H9 (cell line): ENCODE measurements around the gene HELT. TPM values are rescaled to one million over a fixed set of nuclear protein-coding genes. Genes with fewer than 3 reads are reported as not detected.

ENCODE experiments used
- DNase-seq: peaks from one replicate; pipeline ENCODE4 v3.0.0-alpha.2; 2017
- H2AFZ ChIP-seq: one replicate; pipeline ENCODE4 v1.6.1; 2013; ENCODE audit warnings: mild to moderate bottlenecking, low read length, control low read depth, moderate library complexity
- H2AK5ac ChIP-seq: 2 replicates; pipeline ENCODE4 v1.6.1; 2013; ENCODE audit warnings: low read length, control low read depth, mixed read lengths; ENCODE audit not compliant: insufficient read length
- H2BK120ac ChIP-seq: one replicate; pipeline ENCODE4 v1.6.1; 2013; ENCODE audit warnings: low read depth, mild to moderate bottlenecking, low read length, control low read depth, inconsistent platforms; ENCODE audit not compliant: poor library complexity, severe bottlenecking
- H2BK12ac ChIP-seq: 2 replicates; pipeline ENCODE4 v1.6.1; 2013; ENCODE audit warnings: low read length, control low read depth, mixed read lengths, low read depth; ENCODE audit not compliant: insufficient read length
- H2BK15ac ChIP-seq: 2 replicates; pipeline ENCODE4 v1.6.1; 2013; ENCODE audit warnings: low read depth, low read length, control low read depth
- H2BK20ac ChIP-seq: one replicate; pipeline ENCODE4 v1.6.1; 2013; ENCODE audit warnings: low read depth, mild to moderate bottlenecking, low read length, control low read depth, inconsistent platforms; ENCODE audit not compliant: poor library complexity, severe bottlenecking
- H2BK5ac ChIP-seq: 2 replicates; pipeline ENCODE4 v1.6.1; 2013; ENCODE audit warnings: low read length, control low read depth, mixed read lengths; ENCODE audit not compliant: insufficient read length
- H3K14ac ChIP-seq: 2 replicates; pipeline ENCODE4 v1.6.1; 2013; ENCODE audit warnings: low read length, control low read depth; ENCODE audit not compliant: insufficient read depth
- H3K18ac ChIP-seq: 2 replicates; pipeline ENCODE4 v1.6.1; 2013; ENCODE audit warnings: low read depth, mild to moderate bottlenecking, mixed read lengths, low read length, control low read depth; ENCODE audit not compliant: insufficient read length
- H3K23ac ChIP-seq: 2 replicates; pipeline ENCODE4 v1.6.1; 2013; ENCODE audit warnings: low read length, control low read depth, mixed read lengths, low read depth; ENCODE audit not compliant: insufficient read length
- H3K23me2 ChIP-seq: 2 replicates; pipeline ENCODE4 v1.6.1; 2013; ENCODE audit warnings: low read depth, mild to moderate bottlenecking, mixed read lengths, low read length, control low read depth; ENCODE audit not compliant: insufficient read length, poor library complexity, severe bottlenecking
- H3K27ac ChIP-seq: 2 replicates; pipeline ENCODE4 v1.5.1; 2013; ENCODE audit warnings: low read length, control low read depth, mixed read lengths, low read depth; ENCODE audit not compliant: insufficient read length
- H3K27me3 ChIP-seq: 2 replicates; pipeline ENCODE4 v1.6.1; 2013; ENCODE audit warnings: low read length, control low read depth, inconsistent platforms; ENCODE audit not compliant: insufficient read depth
- H3K4ac ChIP-seq: 2 replicates; pipeline ENCODE4 v1.6.1; 2013; ENCODE audit warnings: low read depth, mild to moderate bottlenecking, control low read depth, inconsistent platforms, low read length, moderate library complexity
- H3K4me1 ChIP-seq: 2 replicates; pipeline ENCODE4 v1.6.1; 2013; ENCODE audit warnings: low read length, control low read depth, inconsistent platforms; ENCODE audit not compliant: insufficient read depth
- H3K4me2 ChIP-seq: 2 replicates; pipeline ENCODE4 v1.6.1; 2013; ENCODE audit warnings: low read length, control low read depth, mixed read lengths; ENCODE audit not compliant: insufficient read length, insufficient read depth
- H3K56ac ChIP-seq: 2 replicates; pipeline ENCODE4 v1.6.1; 2013; ENCODE audit warnings: low read depth, mild to moderate bottlenecking, mixed read lengths, low read length, control low read depth; ENCODE audit not compliant: insufficient read length
- H3K79me1 ChIP-seq: 2 replicates; pipeline ENCODE4 v1.6.1; 2013; ENCODE audit warnings: low read depth, mild to moderate bottlenecking, moderate library complexity, low read length, control low read depth, inconsistent platforms; ENCODE audit not compliant: insufficient read depth, poor library complexity, severe bottlenecking
- H3K79me2 ChIP-seq: 2 replicates; pipeline ENCODE4 v1.6.1; 2013; ENCODE audit warnings: low read length, control low read depth, inconsistent platforms; ENCODE audit not compliant: insufficient read depth
- H3K9ac ChIP-seq: 2 replicates; pipeline ENCODE4 v1.6.1; 2013; ENCODE audit warnings: low read length, control low read depth, mixed read lengths; ENCODE audit not compliant: insufficient read length; ENCODE audit errors: extremely low read depth
- H3K9me3 ChIP-seq: one replicate; pipeline ENCODE4 v1.6.1; 2013; ENCODE audit warnings: low read depth, low read length, inconsistent platforms; ENCODE audit not compliant: control insufficient read depth
- H3T11ph ChIP-seq: one replicate; pipeline ENCODE4 v1.6.1; 2013; ENCODE audit warnings: mild to moderate bottlenecking, low read length, control low read depth, inconsistent platforms
- H4K20me1 ChIP-seq: one replicate; pipeline ENCODE4 v1.6.1; 2013; ENCODE audit not compliant: control insufficient read depth, insufficient read length, insufficient read depth
- H4K5ac ChIP-seq: 2 replicates; pipeline ENCODE4 v1.6.1; 2013; ENCODE audit warnings: low read depth, mild to moderate bottlenecking, mixed read lengths, low read length, control low read depth; ENCODE audit not compliant: insufficient read length
- H4K8ac ChIP-seq: replicated peaks from 2 replicates; pipeline ENCODE4 v1.6.1; 2013; ENCODE audit warnings: low read length, control low read depth, mixed read lengths, low read depth; ENCODE audit not compliant: insufficient read length
- H4K91ac ChIP-seq: 2 replicates; pipeline ENCODE4 v1.6.1; 2013; ENCODE audit warnings: low read depth, mild to moderate bottlenecking, moderate library complexity, mixed read lengths, low read length, control low read depth; ENCODE audit not compliant: insufficient read length
- H3K27ac Mint-ChIP-seq, 3 experiments: 2 replicates in 2 of 3; 3 replicates in 1 of 3; pipeline ENCODE4 v1.8.0; 2020 to 2021; ENCODE audit warnings: mixed read lengths in 3 of 3, mild to moderate bottlenecking in 1 of 3, moderate library complexity in 1 of 3
- H3K27me3 Mint-ChIP-seq: 2 replicates; pipeline ENCODE4 v1.8.0; 2021; ENCODE audit warnings: low read depth, mild to moderate bottlenecking, moderate library complexity, mixed read lengths
- H3K36me3 Mint-ChIP-seq, 3 experiments: 2 replicates in 2 of 3; 3 replicates in 1 of 3; pipeline ENCODE4 v1.8.0; 2020 to 2021; ENCODE audit warnings: low read depth in 3 of 3, mixed read lengths in 3 of 3; ENCODE audit not compliant: insufficient read depth in 1 of 3
- H3K4me1 Mint-ChIP-seq, 2 experiments: 2 replicates each; pipeline ENCODE4 v1.8.0; 2020; ENCODE audit warnings: mixed read lengths in 2 of 2
- H3K4me3 Mint-ChIP-seq, 2 experiments: 2 replicates in 1 of 2; 3 replicates in 1 of 2; pipeline ENCODE4 v1.8.0; 2020 to 2021; ENCODE audit warnings: mild to moderate bottlenecking in 2 of 2, mixed read lengths in 2 of 2, moderate library complexity in 1 of 2
- H3K9me3 Mint-ChIP-seq, 2 experiments: 2 replicates in 1 of 2; 3 replicates in 1 of 2; pipeline ENCODE4 v1.8.0; 2020; ENCODE audit warnings: mild to moderate bottlenecking in 2 of 2, mixed read lengths in 2 of 2, moderate library complexity in 1 of 2
- CTCF ChIP-seq: fragments of 200-600 bp; sonication (generic); conservative IDR thresholded peaks from 3 replicates; pipeline ENCODE4 v1.8.0; 2021; ENCODE audit warnings: antibody characterized with exemption, mild to moderate bottlenecking
- WGBS: extraction: QIAGEN DNeasy Blood & Tissue Kit; methylation state at CpG from one replicate; pipeline ENCODE4 v1.1.7; 2013; ENCODE audit warnings: missing lambda C conversion rate, low lambda C conversion rate, mixed read lengths; ENCODE audit not compliant: insufficient read length; ENCODE audit errors: extremely low coverage; 5-methylcytosine and 5-hydroxymethylcytosine counted together
- total RNA-seq: library from RNA; stranded (reverse); gene quantifications from 2 replicates; pipeline ENCODE4 v1.2.1, GENCODE V29; 2021

Gene HELT
- total RNA-seq, 1 experiment from 2014 or later = not detected

- Mint-ChIP-seq H3K36me3 (no peaks in the 10 kb centered on the region), H3K4me3 (no peak overlapping the region), H3K27me3 (no peaks in the 10 kb centered on the region), H3K27ac (peak overlapping the region in 1 of 3 experiments; percentile 73; a peak in 3 of 7 replicates), H3K4me1 (peaks cover 21 to 23% of the 10 kb centered on the region in 2 experiments), H3K9me3 (no peaks in the 10 kb centered on the region)
- H2BK15ac ChIP-seq = no peak overlapping the region
- H3K4ac ChIP-seq = no peak overlapping the region
- H2BK12ac ChIP-seq = no peak overlapping the region
- no peaks in the 10 kb centered on the region for H3K23me2 ChIP-seq
- H3T11ph ChIP-seq = no peak overlapping the region
- no peaks in the 10 kb centered on the region for H3K9me3 ChIP-seq
- no peaks in the 10 kb centered on the region for H3K79me1 ChIP-seq
- no peak overlapping the region for H3K23ac ChIP-seq
- no peaks in the 10 kb centered on the region for H3K79me2 ChIP-seq
- H4K91ac ChIP-seq = no peak overlapping the region
- WGBS = no CpG with 5 or more reads among the region's 3 CpGs
- H2BK5ac ChIP-seq = no peak overlapping the region
- H4K20me1 ChIP-seq = no peaks in the 10 kb centered on the region
- H3K9ac ChIP-seq = no peak overlapping the region
- no peaks in the 10 kb centered on the region for H3K27me3 ChIP-seq
- peak overlapping the region; percentile 45 for H2AFZ ChIP-seq
- no peak overlapping the region for H2BK20ac ChIP-seq
- no peaks in the 10 kb centered on the region for H3K4me1 ChIP-seq
- no peak overlapping the region for H4K5ac ChIP-seq
- DNase-seq = peak; percentile 62
- no peak overlapping the region for H3K18ac ChIP-seq
- no peak overlapping the region for H2BK120ac ChIP-seq
- H3K4me2 ChIP-seq = no peak overlapping the region
- no peak overlapping the region for H2AK5ac ChIP-seq
- no peak overlapping the region for H4K8ac ChIP-seq
- H3K14ac ChIP-seq = no peak overlapping the region
- H3K27ac ChIP-seq = no peak overlapping the region
- TF ChIP-seq CTCF = peak; percentile 37; the same call in 2 of the 3 replicates
- no peak overlapping the region for H3K56ac ChIP-seq
These were observed 50.5 kb downstream of the HELT start for GRCh38 chr4:185068837-185069236.

Other genes starting within 250 kb of the HELT start
- gene ACSL1, start 192.5 kb upstream of the HELT start, total RNA-seq = 3.1 and 3.5 TPM in 2 replicates
- 54.4 and 55.9 TPM in 2 replicates for gene SLC25A4, start 124.8 kb downstream of the HELT start, total RNA-seq
- gene CFAP97, start 185.5 kb downstream of the HELT start, total RNA-seq = 36.1 and 39.3 TPM in 2 replicates
- 24.4 and 28.2 TPM in 2 replicates for gene SNX25, start 191.1 kb downstream of the HELT start, total RNA-seq